B cell (primary cell): ENCODE results near the gene ERVH48-1.

Source experiments
- CTCF ChIP-seq: fragments of 200-600 bp; IDR thresholded peaks from one replicate; pipeline ENCODE4 v1.8.0; 2022; ENCODE audit warnings: antibody characterized with exemption, mild to moderate bottlenecking
- EZH2 ChIP-seq: IDR thresholded peaks from 2 replicates; pipeline ENCODE4 v1.6.1; 2012; ENCODE audit warnings: borderline replicate concordance, low read depth, mild to moderate bottlenecking, moderate library complexity, low read length; ENCODE audit not compliant: insufficient read depth, poor library complexity, severe bottlenecking

GRCh38 chr21:42942244-42942643 lies 16.8 kb upstream of the ERVH48-1 start:
- TF ChIP-seq CTCF (no peak), EZH2 (no peak)
